ENCODE data around the gene OLIG1. TPM values are rescaled to one million over a fixed set of nuclear protein-coding genes. Genes with fewer than 3 reads are reported as not detected.

The OLIG1 gene
- polyA plus RNA-seq, result under 1 TPM in 1 of 2 donors, not detected in 1; 0.01 TPM

GRCh38 chr21:33069994-33070743, at the start of gene OLIG1:
Gene OLIG1, plus strand, starts transcription at chr21:33070141. Its CDS starts 106 bp downstream, at chr21:33070247.
- Histone ChIP-seq H3K9me3 (ENCODE audit: control insufficient read depth in 2 of 2, insufficient read depth in 1 of 2, low read depth in 1 of 2, low read length in 1 of 2) (no peaks in the 10 kb centered on the region), H3K36me3 (ENCODE audit: control insufficient read depth in 2 of 2, insufficient read depth in 2 of 2, low read length in 1 of 2) (no peaks in the 10 kb centered on the region), H3K27me3 (ENCODE audit: control insufficient read depth in 1 of 2, insufficient read depth in 2 of 2, low read length in 2 of 2) (peaks cover 3 to 28% of the 10 kb centered on the region in 2 donors), H3K4me3 (ENCODE audit: low read depth in 1 of 2, low read length in 2 of 2) (peak within 1 kb of the TSS; percentile 19 to 37), H3K27ac (ENCODE audit: low read depth in 2 of 2, low read length in 1 of 2) (no peak within 1 kb of the TSS), H3K4me1 (ENCODE audit: control insufficient read depth in 2 of 2, insufficient read depth in 2 of 2, low read length in 1 of 2) (peaks cover 5 to 15% of the 10 kb centered on the region in 2 donors)
- WGBS, 2 donors, result 1% methylated on average over 52 to 82 of the region's 82 CpGs

GRCh38 chr21:33020558-33021100, 49.3 kb upstream of the OLIG1 start:
- Histone ChIP-seq H3K4me1 (ENCODE audit: control insufficient read depth in 2 of 2, insufficient read depth in 2 of 2, low read length in 1 of 2) (peaks cover 0 to 3% of the 10 kb centered on the region in 2 donors), H3K27me3 (ENCODE audit: control insufficient read depth in 1 of 2, insufficient read depth in 2 of 2, low read length in 2 of 2) (peaks cover 20 to 37% of the 10 kb centered on the region in 2 donors)
- WGBS, 2 donors, result 1 to 4% methylated on average over 14 to 16 of the region's 16 CpGs

GRCh38 chr21:33021150-33021549, 48.8 kb upstream of the OLIG1 start:
- Histone ChIP-seq H3K9me3 (ENCODE audit: control insufficient read depth in 2 of 2, insufficient read depth in 1 of 2, low read depth in 1 of 2, low read length in 1 of 2) (no peaks in the 10 kb centered on the region), H3K27me3 (ENCODE audit: control insufficient read depth in 1 of 2, insufficient read depth in 2 of 2, low read length in 2 of 2) (peaks cover 22 to 42% of the 10 kb centered on the region in 2 donors), H3K4me1 (ENCODE audit: control insufficient read depth in 2 of 2, insufficient read depth in 2 of 2, low read length in 1 of 2) (peaks cover 0 to 7% of the 10 kb centered on the region in 2 donors), H3K4me3 (ENCODE audit: low read depth in 1 of 2, low read length in 2 of 2) (no peak overlapping the region), H3K27ac (ENCODE audit: low read depth in 2 of 2, low read length in 1 of 2) (no peak overlapping the region), H3K36me3 (ENCODE audit: control insufficient read depth in 2 of 2, insufficient read depth in 2 of 2, low read length in 1 of 2) (no peaks in the 10 kb centered on the region)
- 13 to 14% methylated on average over 11 of the region's 11 CpGs for WGBS, 2 donors

More at GRCh38 chr21:33020558-33021100, 49.3 kb upstream of the OLIG1 start:
- no peaks in the 10 kb centered on the region for H3K9me3 ChIP-seq (ENCODE audit: control insufficient read depth in 2 of 2, insufficient read depth in 1 of 2, low read depth in 1 of 2, low read length in 1 of 2)
- no peaks in the 10 kb centered on the region for H3K36me3 ChIP-seq (ENCODE audit: control insufficient read depth in 2 of 2, insufficient read depth in 2 of 2, low read length in 1 of 2)
- H3K4me3 ChIP-seq (ENCODE audit: low read depth in 1 of 2, low read length in 2 of 2), result no peak overlapping the region
- no peak overlapping the region for H3K27ac ChIP-seq (ENCODE audit: low read depth in 2 of 2, low read length in 1 of 2)

GRCh38 chr21:33021667-33022066, 48.3 kb upstream of the OLIG1 start:
- Histone ChIP-seq H3K9me3 (ENCODE audit: control insufficient read depth in 2 of 2, insufficient read depth in 1 of 2, low read depth in 1 of 2, low read length in 1 of 2) (no peaks in the 10 kb centered on the region), H3K4me1 (ENCODE audit: control insufficient read depth in 2 of 2, insufficient read depth in 2 of 2, low read length in 1 of 2) (peaks cover 0 to 7% of the 10 kb centered on the region in 2 donors), H3K4me3 (ENCODE audit: low read depth in 1 of 2, low read length in 2 of 2) (no peak overlapping the region), H3K27ac (ENCODE audit: low read depth in 2 of 2, low read length in 1 of 2) (no peak overlapping the region), H3K27me3 (ENCODE audit: control insufficient read depth in 1 of 2, insufficient read depth in 2 of 2, low read length in 2 of 2) (peaks cover 22 to 42% of the 10 kb centered on the region in 2 donors), H3K36me3 (ENCODE audit: control insufficient read depth in 2 of 2, insufficient read depth in 2 of 2, low read length in 1 of 2) (no peaks in the 10 kb centered on the region)
- 10 to 20% methylated on average over 4 of the region's 4 CpGs for WGBS, 2 donors

GRCh38 chr21:33022489-33022827, 47.5 kb upstream of the OLIG1 start:
- Histone ChIP-seq H3K27ac (ENCODE audit: low read depth in 2 of 2, low read length in 1 of 2) (no peak overlapping the region), H3K9me3 (ENCODE audit: control insufficient read depth in 2 of 2, insufficient read depth in 1 of 2, low read depth in 1 of 2, low read length in 1 of 2) (no peaks in the 10 kb centered on the region), H3K36me3 (ENCODE audit: control insufficient read depth in 2 of 2, insufficient read depth in 2 of 2, low read length in 1 of 2) (no peaks in the 10 kb centered on the region), H3K27me3 (ENCODE audit: control insufficient read depth in 1 of 2, insufficient read depth in 2 of 2, low read length in 2 of 2) (peaks cover 26 to 50% of the 10 kb centered on the region in 2 donors), H3K4me3 (ENCODE audit: low read depth in 1 of 2, low read length in 2 of 2) (no peak overlapping the region), H3K4me1 (ENCODE audit: control insufficient read depth in 2 of 2, insufficient read depth in 2 of 2, low read length in 1 of 2) (peaks cover 4 to 11% of the 10 kb centered on the region in 2 donors)
- 7 to 11% methylated on average over 17 of the region's 17 CpGs for WGBS, 2 donors

GRCh38 chr21:33022828-33023573, 46.9 kb upstream of the OLIG1 start:
- no peak overlapping the region for H3K27ac ChIP-seq (ENCODE audit: low read depth in 2 of 2, low read length in 1 of 2)
- no peaks in the 10 kb centered on the region for H3K36me3 ChIP-seq (ENCODE audit: control insufficient read depth in 2 of 2, insufficient read depth in 2 of 2, low read length in 1 of 2)
- WGBS, 2 donors, result 2 to 5% methylated on average over 50 to 52 of the region's 52 CpGs
- H3K9me3 ChIP-seq (ENCODE audit: control insufficient read depth in 2 of 2, insufficient read depth in 1 of 2, low read depth in 1 of 2, low read length in 1 of 2), result no peaks in the 10 kb centered on the region
- peaks cover 27 to 55% of the 10 kb centered on the region in 2 donors for H3K27me3 ChIP-seq (ENCODE audit: control insufficient read depth in 1 of 2, insufficient read depth in 2 of 2, low read length in 2 of 2)
- no peak overlapping the region for H3K4me3 ChIP-seq (ENCODE audit: low read depth in 1 of 2, low read length in 2 of 2)
- H3K4me1 ChIP-seq (ENCODE audit: control insufficient read depth in 2 of 2, insufficient read depth in 2 of 2, low read length in 1 of 2), result peaks cover 4 to 11% of the 10 kb centered on the region in 2 donors

GRCh38 chr21:33023574-33024200, 46.3 kb upstream of the OLIG1 start:
- no peaks in the 10 kb centered on the region for H3K36me3 ChIP-seq (ENCODE audit: control insufficient read depth in 2 of 2, insufficient read depth in 2 of 2, low read length in 1 of 2)
- H3K4me3 ChIP-seq (ENCODE audit: low read depth in 1 of 2, low read length in 2 of 2), result no peak overlapping the region

GRCh38 chr21:33024201-33025103, 45.5 kb upstream of the OLIG1 start:
- no peak overlapping the region for H3K4me3 ChIP-seq (ENCODE audit: low read depth in 1 of 2, low read length in 2 of 2)
- no peaks in the 10 kb centered on the region for H3K36me3 ChIP-seq (ENCODE audit: control insufficient read depth in 2 of 2, insufficient read depth in 2 of 2, low read length in 1 of 2)
- H3K9me3 ChIP-seq (ENCODE audit: control insufficient read depth in 2 of 2, insufficient read depth in 1 of 2, low read depth in 1 of 2, low read length in 1 of 2), result no peaks in the 10 kb centered on the region
- peaks cover 4 to 11% of the 10 kb centered on the region in 2 donors for H3K4me1 ChIP-seq (ENCODE audit: control insufficient read depth in 2 of 2, insufficient read depth in 2 of 2, low read length in 1 of 2)
- H3K27me3 ChIP-seq (ENCODE audit: control insufficient read depth in 1 of 2, insufficient read depth in 2 of 2, low read length in 2 of 2), result peaks cover 27 to 58% of the 10 kb centered on the region in 2 donors
- WGBS, 2 donors, result 8 to 9% methylated on average over 40 of the region's 40 CpGs
- no peak overlapping the region for H3K27ac ChIP-seq (ENCODE audit: low read depth in 2 of 2, low read length in 1 of 2)

More at GRCh38 chr21:33023574-33024200, 46.3 kb upstream of the OLIG1 start:
- Histone ChIP-seq H3K4me1 (ENCODE audit: control insufficient read depth in 2 of 2, insufficient read depth in 2 of 2, low read length in 1 of 2) (peaks cover 4 to 11% of the 10 kb centered on the region in 2 donors), H3K9me3 (ENCODE audit: control insufficient read depth in 2 of 2, insufficient read depth in 1 of 2, low read depth in 1 of 2, low read length in 1 of 2) (no peaks in the 10 kb centered on the region), H3K27me3 (ENCODE audit: control insufficient read depth in 1 of 2, insufficient read depth in 2 of 2, low read length in 2 of 2) (peaks cover 27 to 59% of the 10 kb centered on the region in 2 donors), H3K27ac (ENCODE audit: low read depth in 2 of 2, low read length in 1 of 2) (no peak overlapping the region)
- WGBS, 2 donors, result 4 to 5% methylated on average over 49 of the region's 49 CpGs

Measured in esophagus (tissue), 2 donors.